ENCODE measurements around the gene C2CD2. TPM values are rescaled to one million over a fixed set of nuclear protein-coding genes. Genes with fewer than 3 reads are reported as not detected.

The C2CD2 gene
- total RNA-seq, 1 experiment from 2014 or later, result 12.6 TPM

GRCh38 chr21:41932576-41933312, 21.1 kb downstream of the C2CD2 start:
- no peak for DNase-seq
- H3K4me1 ChIP-seq, result peaks cover 38% of the 10 kb centered on the region
- TF ChIP-seq CTCF (IDR thresholded peaks at IDR 0.05; ENCODE audit: insufficient read depth in 1 of 2, low read depth in 1 of 2, low read length in 1 of 2, severe bottlenecking in 1 of 2, unreplicated experiment in 1 of 2), result no peak
- H3K9me3 Mint-ChIP-seq (ENCODE audit: unreplicated experiment), result no peaks in the 10 kb centered on the region
- CTCF ChIA-PET, result interaction anchor here (0.7 kb wide), 1 partner anchor 175 kb away, joined by 4 read pairs; no protein-coding TSS in a partner anchor
- no peaks in the 10 kb centered on the region for H3K9me3 ChIP-seq
- no peaks in the 10 kb centered on the region for H3K36me3 ChIP-seq (ENCODE audit: control insufficient read depth, insufficient read depth, low read length)
- no peaks in the 10 kb centered on the region for H3K27me3 Mint-ChIP-seq (ENCODE audit: insufficient read depth, unreplicated experiment)
- no TSS peak for BruUV-seq (replicated peaks)
- peaks cover 31% of the 10 kb centered on the region for H3K4me1 Mint-ChIP-seq (ENCODE audit: low read depth, unreplicated experiment)
- peaks cover 5% of the 10 kb centered on the region for H3K36me3 Mint-ChIP-seq (ENCODE audit: insufficient read depth, unreplicated experiment)
- H3K4me3 Mint-ChIP-seq (ENCODE audit: unreplicated experiment), result no peak overlapping the region
- H3K27me3 ChIP-seq (replicated peaks; ENCODE audit: control insufficient read depth, insufficient read depth, low read length), result no peaks in the 10 kb centered on the region
- intact Hi-C loops (cut with micrococcal nuclease; ENCODE audit: unreplicated experiment), result no loop called here
- POLR2A ChIA-PET, result no interaction called here
- H3K27ac Mint-ChIP-seq (ENCODE audit: unreplicated experiment), result peak overlapping the region; percentile 22
- no peak overlapping the region for H3K4me3 ChIP-seq (ENCODE audit: low read depth, low read length)

- Mint-ChIP-seq H3K36me3 (ENCODE audit: insufficient read depth, unreplicated experiment) (peaks cover 5% of the 10 kb centered on the region), H3K27ac (ENCODE audit: unreplicated experiment) (peak overlapping the region; percentile 22), H3K4me1 (ENCODE audit: low read depth, unreplicated experiment) (peaks cover 31% of the 10 kb centered on the region), H3K27me3 (ENCODE audit: insufficient read depth, unreplicated experiment) (no peaks in the 10 kb centered on the region), H3K9me3 (ENCODE audit: unreplicated experiment) (no peaks in the 10 kb centered on the region), H3K4me3 (ENCODE audit: unreplicated experiment) (no peak overlapping the region)
- no TSS peak for BruUV-seq (replicated peaks)
- CTCF ChIA-PET, result no interaction called here
- POLR2A ChIA-PET, result no interaction called here
- no peak for TF ChIP-seq CTCF (IDR thresholded peaks at IDR 0.05; ENCODE audit: insufficient read depth in 1 of 2, low read depth in 1 of 2, low read length in 1 of 2, severe bottlenecking in 1 of 2, unreplicated experiment in 1 of 2)
- no peaks in the 10 kb centered on the region for H3K36me3 ChIP-seq (ENCODE audit: control insufficient read depth, insufficient read depth, low read length)
- H3K9me3 ChIP-seq, result no peaks in the 10 kb centered on the region
- H3K4me1 ChIP-seq, result peaks cover 44% of the 10 kb centered on the region
- no peak overlapping the region for H3K4me3 ChIP-seq (ENCODE audit: low read depth, low read length)
- intact Hi-C loops (cut with micrococcal nuclease; ENCODE audit: unreplicated experiment), result no loop called here
- no peak for DNase-seq
- no peaks in the 10 kb centered on the region for H3K27me3 ChIP-seq (replicated peaks; ENCODE audit: control insufficient read depth, insufficient read depth, low read length)
Measured at GRCh38 chr21:41932191-41932575, 21.6 kb downstream of the C2CD2 start.

GRCh38 chr21:41931041-41931451, 22.8 kb downstream of the C2CD2 start:
- Histone ChIP-seq H3K27me3 (replicated peaks; ENCODE audit: control insufficient read depth, insufficient read depth, low read length) (no peaks in the 10 kb centered on the region), H3K4me3 (ENCODE audit: low read depth, low read length) (no peak overlapping the region), H3K36me3 (ENCODE audit: control insufficient read depth, insufficient read depth, low read length) (no peaks in the 10 kb centered on the region), H3K9me3 (no peaks in the 10 kb centered on the region), H3K4me1 (peaks cover 53% of the 10 kb centered on the region)
- POLR2A ChIA-PET, result no interaction called here
- H3K36me3 Mint-ChIP-seq (ENCODE audit: insufficient read depth, unreplicated experiment), result peaks cover 9% of the 10 kb centered on the region
- TF ChIP-seq CTCF (IDR thresholded peaks at IDR 0.05; ENCODE audit: insufficient read depth in 1 of 2, low read depth in 1 of 2, low read length in 1 of 2, severe bottlenecking in 1 of 2, unreplicated experiment in 1 of 2), result no peak
- H3K4me3 Mint-ChIP-seq (ENCODE audit: unreplicated experiment), result peak overlapping the region; percentile 21
- no peaks in the 10 kb centered on the region for H3K27me3 Mint-ChIP-seq (ENCODE audit: insufficient read depth, unreplicated experiment)
- H3K4me1 Mint-ChIP-seq (ENCODE audit: low read depth, unreplicated experiment), result peaks cover 41% of the 10 kb centered on the region
- BruUV-seq (replicated peaks), result no TSS peak
- intact Hi-C loops (cut with micrococcal nuclease; ENCODE audit: unreplicated experiment), result no loop called here
- CTCF ChIA-PET, result no interaction called here
- DNase-seq, result peak; percentile 39 to 71
- no peaks in the 10 kb centered on the region for H3K9me3 Mint-ChIP-seq (ENCODE audit: unreplicated experiment)
- H3K27ac Mint-ChIP-seq (ENCODE audit: unreplicated experiment), result peak overlapping the region; percentile 42

Data from Caco-2 (cell line).